ENCODE results near the gene SEMA3G.
A peak's percentile ranks its signal among the peaks of the same experiment; 100 is the strongest.

SEMA3G gene

GRCh38 chr3:52444860-52445793, at the start of gene SEMA3G:
TSS of gene SEMA3G (minus strand) at chr3:52445103. CDS start at chr3:52445027, 76 bp downstream.
- H3K9ac ChIP-seq (ENCODE audit: low read depth, low read length) = no peak within 1 kb of the TSS
- H3K4me3 ChIP-seq (ENCODE audit: low read depth in 1 of 2, low read length in 2 of 2) = no peak within 1 kb of the TSS
- no peaks in the 10 kb centered on the region for H4K20me1 ChIP-seq (ENCODE audit: insufficient read depth, low read length)
- H3K4me2 ChIP-seq (ENCODE audit: insufficient read depth, low read length) = no peak within 1 kb of the TSS
- no peak within 1 kb of the TSS for H3K27ac ChIP-seq (ENCODE audit: low read length)
- H2AFZ ChIP-seq (ENCODE audit: low read depth, low read length) = no peak within 1 kb of the TSS
- DNase-seq = peak; percentile 48
- H3K9me3 ChIP-seq (ENCODE audit: insufficient read depth, low read length, severe bottlenecking) = no peaks in the 10 kb centered on the region
- peak; percentile 36 for TF ChIP-seq CTCF (IDR thresholded peaks at IDR 0.05; ENCODE audit: borderline replicate concordance, extremely low read depth, low read length, poor library complexity, severe bottlenecking)
- no peak for TF ChIP-seq EZH2 (IDR thresholded peaks at IDR 0.05; ENCODE audit: borderline replicate concordance, low read depth, low read length, severe bottlenecking)
- no peaks in the 10 kb centered on the region for H3K79me2 ChIP-seq (ENCODE audit: insufficient read depth, low read length)
- ATAC-seq (ENCODE audit: insufficient read depth, low read depth) = peak; percentile 69
- 0 out of 2 replicates have a peak, but pooled peaks cover 4% of the 10 kb centered on the region for H3K4me1 ChIP-seq (ENCODE audit: insufficient read depth, low read length)
- H3K36me3 ChIP-seq (ENCODE audit: insufficient read depth, low read length) = no peaks in the 10 kb centered on the region
- no peaks in the 10 kb centered on the region for H3K27me3 ChIP-seq (ENCODE audit: insufficient read depth, low read length, poor library complexity)

DNA sequence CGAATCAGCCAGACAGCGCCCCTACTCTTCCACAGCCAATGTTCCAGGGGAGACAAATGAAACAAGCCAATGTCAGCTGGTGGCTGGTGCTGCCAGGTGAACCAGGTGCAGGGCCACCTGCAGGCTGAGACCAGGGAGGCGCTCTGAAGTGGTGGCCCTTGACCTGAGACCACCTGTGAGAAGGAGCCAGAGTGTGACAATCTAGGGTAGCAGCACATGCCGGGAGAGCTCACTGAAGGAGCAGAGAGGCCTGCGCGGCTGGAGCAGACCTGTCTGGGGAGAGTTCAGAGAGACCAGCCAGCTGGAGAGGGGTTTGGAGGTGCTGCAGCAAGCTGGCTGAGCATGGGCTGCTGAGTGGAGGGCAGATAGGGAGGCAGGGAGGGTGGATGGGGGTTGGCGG, 49.5 kb upstream of the SEMA3G start:
- no peaks in the 10 kb centered on the region for H3K9me3 ChIP-seq (ENCODE audit: insufficient read depth, low read length, severe bottlenecking)
- peaks cover 12% of the 10 kb centered on the region for H4K20me1 ChIP-seq (ENCODE audit: insufficient read depth, low read length)
- TF ChIP-seq CTCF (IDR thresholded peaks at IDR 0.05; ENCODE audit: borderline replicate concordance, extremely low read depth, low read length, poor library complexity, severe bottlenecking) (no peak), EZH2 (IDR thresholded peaks at IDR 0.05; ENCODE audit: borderline replicate concordance, low read depth, low read length, severe bottlenecking) (no peak)
- H3K27ac ChIP-seq (ENCODE audit: low read length) = no peak overlapping the region
- peaks cover 42% of the 10 kb centered on the region for H3K36me3 ChIP-seq (ENCODE audit: insufficient read depth, low read length)
- ATAC-seq (ENCODE audit: insufficient read depth, low read depth) (0 out of 3 replicates have a peak, but pooled peaks have one; percentile 12), DNase-seq (no peak)
- H3K9ac ChIP-seq (ENCODE audit: low read depth, low read length) = no peak overlapping the region
- H3K27me3 ChIP-seq (ENCODE audit: insufficient read depth, low read length, poor library complexity) = no peaks in the 10 kb centered on the region
- no peaks in the 10 kb centered on the region for H3K4me1 ChIP-seq (ENCODE audit: insufficient read depth, low read length)
- H3K4me2 ChIP-seq (ENCODE audit: insufficient read depth, low read length) = no peak overlapping the region
- H3K4me3 ChIP-seq (ENCODE audit: low read depth in 1 of 2, low read length in 2 of 2) = no peak overlapping the region
- no peak overlapping the region for H2AFZ ChIP-seq (ENCODE audit: low read depth, low read length)
- H3K79me2 ChIP-seq (ENCODE audit: insufficient read depth, low read length) = no peaks in the 10 kb centered on the region

DNA sequence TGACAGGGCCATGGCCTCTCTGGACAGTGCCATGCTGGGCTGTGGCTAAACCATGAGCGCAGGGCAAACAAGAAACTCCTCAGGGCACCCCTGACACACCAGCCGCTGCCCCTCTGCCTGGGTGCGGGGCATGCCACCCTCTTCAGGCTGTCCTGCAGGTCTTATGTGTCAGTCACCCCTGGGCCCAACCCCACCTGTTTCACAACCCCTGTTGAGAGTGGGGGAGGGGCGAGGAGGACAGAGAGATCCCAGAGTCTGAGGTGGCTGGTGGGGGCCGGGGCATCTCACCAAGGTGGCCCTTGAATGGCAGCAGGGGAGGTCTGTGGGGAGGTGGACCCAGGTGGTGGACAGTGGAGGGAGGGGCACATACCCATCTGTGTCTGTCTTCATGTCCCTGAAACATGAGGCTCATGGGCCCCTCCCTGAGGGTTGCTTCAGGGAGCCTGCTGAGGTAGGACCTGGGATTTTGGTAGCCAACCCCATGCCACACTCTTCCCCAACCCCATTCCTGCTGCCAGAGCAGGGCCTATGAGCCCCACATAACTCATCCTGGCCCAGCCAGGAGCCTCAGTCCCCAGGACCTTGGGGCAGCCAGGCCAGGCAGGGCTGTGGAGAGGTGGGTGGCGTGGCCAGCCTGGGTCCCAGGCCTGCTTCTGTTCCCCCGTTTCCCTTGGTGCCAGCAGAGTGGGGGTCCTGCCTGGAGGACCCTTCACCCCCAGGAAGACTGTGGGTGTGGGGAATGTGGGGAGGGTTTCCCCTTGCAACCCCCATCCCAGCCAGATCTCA, 48.5 kb upstream of the SEMA3G start:
- no peak overlapping the region for H3K9ac ChIP-seq (ENCODE audit: low read depth, low read length)
- H3K79me2 ChIP-seq (ENCODE audit: insufficient read depth, low read length) = no peaks in the 10 kb centered on the region
- H3K27me3 ChIP-seq (ENCODE audit: insufficient read depth, low read length, poor library complexity) = no peaks in the 10 kb centered on the region
- peaks cover 15% of the 10 kb centered on the region for H4K20me1 ChIP-seq (ENCODE audit: insufficient read depth, low read length)
- ATAC-seq (ENCODE audit: insufficient read depth, low read depth) = no peak
- no peaks in the 10 kb centered on the region for H3K4me1 ChIP-seq (ENCODE audit: insufficient read depth, low read length)
- no peak for TF ChIP-seq EZH2 (IDR thresholded peaks at IDR 0.05; ENCODE audit: borderline replicate concordance, low read depth, low read length, severe bottlenecking)
- no peak for TF ChIP-seq CTCF (IDR thresholded peaks at IDR 0.05; ENCODE audit: borderline replicate concordance, extremely low read depth, low read length, poor library complexity, severe bottlenecking)
- no peak overlapping the region for H3K4me2 ChIP-seq (ENCODE audit: insufficient read depth, low read length)
- no peak overlapping the region for H3K27ac ChIP-seq (ENCODE audit: low read length)
- H2AFZ ChIP-seq (ENCODE audit: low read depth, low read length) = no peak overlapping the region
- H3K36me3 ChIP-seq (ENCODE audit: insufficient read depth, low read length) = peaks cover 51% of the 10 kb centered on the region
- DNase-seq = no peak
- H3K9me3 ChIP-seq (ENCODE audit: insufficient read depth, low read length, severe bottlenecking) = no peaks in the 10 kb centered on the region
- H3K4me3 ChIP-seq (ENCODE audit: low read depth in 1 of 2, low read length in 2 of 2) = no peak overlapping the region
